Parathyroid adenoma (tissue), 2 donors: ENCODE data around the gene TNK1.
A peak's percentile ranks its signal among the peaks of the same experiment; 100 is the strongest.

Experiments used
- H2AFZ ChIP-seq: fragments of 300-600 bp; sonication (generic); one replicate; pipeline ENCODE4 v1.7.0; 2017; ENCODE audit warnings: antibody characterized with exemption, mild to moderate bottlenecking
- H3K27ac ChIP-seq: fragments of 300-600 bp; sonication (generic); one replicate; pipeline ENCODE4 v1.7.0; 2017
- H3K27me3 ChIP-seq: fragments of 300-600 bp; sonication (generic); one replicate; pipeline ENCODE4 v1.7.0; 2017; ENCODE audit warnings: low read length; ENCODE audit not compliant: control insufficient read depth, insufficient read depth
- H3K36me3 ChIP-seq: fragments of 300-600 bp; sonication (generic); one replicate; pipeline ENCODE4 v1.7.0; 2017; ENCODE audit warnings: low read length; ENCODE audit not compliant: control insufficient read depth, insufficient read depth
- H3K4me1 ChIP-seq: fragments of 300-600 bp; sonication (generic); one replicate; pipeline ENCODE4 v1.7.0; 2017; ENCODE audit warnings: control low read depth
- H3K4me2 ChIP-seq: fragments of 300-600 bp; sonication (generic); one replicate; pipeline ENCODE4 v1.7.0; 2017; ENCODE audit warnings: low read length
- H3K4me3 ChIP-seq: fragments of 300-600 bp; sonication (generic); one replicate; pipeline ENCODE4 v1.7.0; 2017; ENCODE audit warnings: low read depth, low read length
- H3K79me2 ChIP-seq: fragments of 300-600 bp; sonication (generic); one replicate; pipeline ENCODE4 v1.7.0; 2017; ENCODE audit warnings: control low read depth
- H3K9ac ChIP-seq: fragments of 300-600 bp; sonication (generic); one replicate; pipeline ENCODE4 v1.7.0; 2017; ENCODE audit warnings: mild to moderate bottlenecking
- H3K9me3 ChIP-seq: fragments of 300-600 bp; sonication (generic); one replicate; pipeline ENCODE4 v1.7.0; 2017; ENCODE audit warnings: low read length; ENCODE audit not compliant: control insufficient read depth
- CTCF ChIP-seq: fragments of 300-600 bp; sonication (generic); IDR thresholded peaks from one replicate; pipeline ENCODE4 v1.7.0; 2017; ENCODE audit warnings: antibody characterized with exemption, mild to moderate bottlenecking
- donor health status: primary hyperparathyroidism.

TNK1 gene

DNA sequence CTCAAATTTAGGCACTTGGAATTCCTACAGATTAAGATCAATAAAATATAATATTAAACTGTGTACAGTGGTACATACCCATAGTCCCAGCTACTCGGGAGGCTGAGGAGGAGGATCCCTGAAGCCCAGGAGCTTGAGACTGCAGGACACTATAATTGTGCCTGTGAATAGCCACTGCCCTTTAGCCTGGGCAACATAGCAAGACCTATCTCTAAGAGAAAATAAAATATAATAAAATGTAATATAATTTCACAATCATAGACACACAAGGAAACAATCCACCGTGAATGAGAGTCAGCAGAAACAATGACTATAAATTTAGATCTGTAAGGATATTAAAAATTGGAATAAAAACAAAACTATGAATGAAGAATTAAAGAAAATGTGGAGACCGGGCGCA lies 10.0 kb upstream of the TNK1 start:
- no peak overlapping the region for H3K27ac ChIP-seq
- H3K4me1 ChIP-seq, result no peaks in the 10 kb centered on the region
- H2AFZ ChIP-seq, result no peak overlapping the region
- H3K9ac ChIP-seq, result no peak overlapping the region
- no peaks in the 10 kb centered on the region for H3K27me3 ChIP-seq
- no peak for TF ChIP-seq CTCF
- no peak overlapping the region for H3K4me2 ChIP-seq
- no peaks in the 10 kb centered on the region for H3K79me2 ChIP-seq
- H3K9me3 ChIP-seq, result no peaks in the 10 kb centered on the region
- H3K4me3 ChIP-seq, result no peak overlapping the region
- no peaks in the 10 kb centered on the region for H3K36me3 ChIP-seq

GRCh38 chr17:7374353-7374752 lies 6.5 kb upstream of the TNK1 start:
- Histone ChIP-seq H3K36me3 (no peaks in the 10 kb centered on the region), H3K27ac (no peak overlapping the region), H3K4me2 (no peak overlapping the region), H3K27me3 (no peaks in the 10 kb centered on the region), H3K4me3 (no peak overlapping the region), H3K9me3 (no peaks in the 10 kb centered on the region), H3K4me1 (peaks cover under 1% of the 10 kb centered on the region), H2AFZ (no peak overlapping the region), H3K9ac (no peak overlapping the region), H3K79me2 (peaks cover 3% of the 10 kb centered on the region)
- no peak for TF ChIP-seq CTCF

GRCh38 chr17:7379134-7379533 lies 1.8 kb upstream of the TNK1 start:
- Histone ChIP-seq H3K9me3 (no peaks in the 10 kb centered on the region), H3K27ac (no peak overlapping the region), H3K79me2 (peaks cover 6% of the 10 kb centered on the region), H3K27me3 (no peaks in the 10 kb centered on the region), H3K4me1 (peaks cover 17% of the 10 kb centered on the region), H3K4me2 (no peak overlapping the region), H3K4me3 (no peak overlapping the region), H3K9ac (no peak overlapping the region), H2AFZ (no peak overlapping the region), H3K36me3 (no peaks in the 10 kb centered on the region)
- TF ChIP-seq CTCF, result no peak

GRCh38 chr17:7380321-7380720 lies 568 bp upstream of the TNK1 start:
- no peaks in the 10 kb centered on the region for H3K27me3 ChIP-seq
- H3K27ac ChIP-seq, result peak overlapping the region; percentile 88
- H2AFZ ChIP-seq, result peak overlapping the region; percentile 97
- no peaks in the 10 kb centered on the region for H3K9me3 ChIP-seq
- H3K36me3 ChIP-seq, result no peaks in the 10 kb centered on the region
- peaks cover 6% of the 10 kb centered on the region for H3K79me2 ChIP-seq
- H3K4me3 ChIP-seq, result peak overlapping the region; percentile 63
- H3K9ac ChIP-seq, result no peak overlapping the region
- TF ChIP-seq CTCF, result no peak
- peak overlapping the region; percentile 91 for H3K4me2 ChIP-seq
- H3K4me1 ChIP-seq, result peaks cover 17% of the 10 kb centered on the region

GRCh38 chr17:7382901-7383300 lies 2.0 kb downstream of the TNK1 start:
- H3K9ac ChIP-seq, result no peak overlapping the region
- no peak overlapping the region for H3K27ac ChIP-seq
- no peaks in the 10 kb centered on the region for H3K36me3 ChIP-seq
- no peak overlapping the region for H2AFZ ChIP-seq
- peaks cover 17% of the 10 kb centered on the region for H3K4me1 ChIP-seq
- H3K4me2 ChIP-seq, result no peak overlapping the region
- TF ChIP-seq CTCF, result no peak
- H3K9me3 ChIP-seq, result no peaks in the 10 kb centered on the region
- H3K4me3 ChIP-seq, result no peak overlapping the region
- H3K79me2 ChIP-seq, result peaks cover 6% of the 10 kb centered on the region
- no peaks in the 10 kb centered on the region for H3K27me3 ChIP-seq
